ENCODE data around the gene IKBIP.
A peak's percentile ranks its signal among the peaks of the same experiment; 100 is the strongest.
"Not testable (repeated sequence)": the region's sequence is repeated elsewhere in the genome, so short reads cannot be mapped to it uniquely, and the experiment has no call there.

The IKBIP gene

GRCh38 chr12:98644712-98645571 is at the start of gene IKBIP, which contains the start of gene APAF1:
Gene IKBIP, minus strand, starts transcription at chr12:98644788. Its CDS starts 87 bp downstream, at chr12:98644701.
Gene APAF1, plus strand, starts transcription at chr12:98645290. Its CDS starts 3,070 bp downstream, at chr12:98648360.
- DNase-seq: peak; percentile 97

GRCh38 chr12:98691351-98691750 is 46.8 kb upstream of the IKBIP start:
- no peak for DNase-seq

GRCh38 chr12:98686603-98687002 is 42.0 kb upstream of the IKBIP start:
- no peak for DNase-seq

GRCh38 chr12:98684199-98684598 is 39.6 kb upstream of the IKBIP start:
- DNase-seq: no peak

- DNase-seq: no peak
These were observed 35.0 kb upstream of the IKBIP start for GRCh38 chr12:98679611-98680005.

- no peak for DNase-seq
These were observed 34.5 kb upstream of the IKBIP start for GRCh38 chr12:98678946-98679610.

- DNase-seq: no peak
These were observed 33.8 kb upstream of the IKBIP start for GRCh38 chr12:98678236-98678945.

- DNase-seq: no peak
These were observed 30.3 kb upstream of the IKBIP start for GRCh38 chr12:98674841-98675240.

DNA sequence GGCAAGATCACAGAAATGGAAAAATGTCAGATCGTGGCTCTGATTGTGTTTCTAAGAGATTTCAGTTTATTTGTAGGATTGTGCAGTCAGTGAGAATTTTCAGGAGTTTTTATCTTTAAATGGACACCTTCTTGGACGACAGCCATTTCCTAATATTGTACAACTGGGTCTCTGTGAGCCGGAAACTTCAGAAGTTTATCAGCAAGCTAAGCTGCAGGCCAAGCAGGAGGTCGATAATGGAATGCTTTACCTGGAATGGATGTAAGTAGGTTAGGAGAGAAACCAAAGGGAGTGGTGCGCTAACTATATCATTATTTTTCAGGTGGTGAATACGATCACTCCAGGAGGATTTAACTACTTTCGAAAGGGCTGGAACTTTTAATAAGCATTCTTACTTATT is 26.9 kb upstream of the IKBIP start:
- DNase-seq: no peak

- DNase-seq: no peak
These were observed 25.2 kb upstream of the IKBIP start for GRCh38 chr12:98669751-98670150.

DNA sequence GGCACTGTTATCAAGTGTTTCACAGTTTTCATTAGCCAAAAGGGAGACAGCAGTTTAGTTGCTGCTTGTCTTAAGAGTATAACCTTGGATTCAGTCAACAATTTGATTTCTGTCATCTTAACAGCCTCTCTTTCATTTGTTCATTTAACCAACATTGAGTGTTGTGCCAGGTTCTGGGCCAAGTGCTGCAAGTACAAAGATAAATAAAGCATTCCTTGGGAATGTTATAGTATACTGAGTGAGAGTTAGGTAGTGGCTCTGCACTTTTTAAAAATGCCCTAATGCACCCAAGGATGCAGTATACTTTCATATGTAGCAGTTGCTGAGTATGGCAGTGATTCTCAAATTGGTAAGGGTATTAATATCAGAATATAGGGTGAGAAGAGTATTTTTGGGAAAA is 15.9 kb upstream of the IKBIP start:
- DNase-seq: no peak

- no peak for DNase-seq
These were observed 11.9 kb upstream of the IKBIP start for GRCh38 chr12:98656289-98657101.

GRCh38 chr12:98653866-98654493 is 9.4 kb upstream of the IKBIP start:
- DNase-seq: peak; percentile 65

GRCh38 chr12:98651328-98651727 is 6.7 kb upstream of the IKBIP start:
- no peak for DNase-seq

GRCh38 chr12:98646294-98647090 is 1.9 kb upstream of the IKBIP start:
- no peak for DNase-seq

DNA sequence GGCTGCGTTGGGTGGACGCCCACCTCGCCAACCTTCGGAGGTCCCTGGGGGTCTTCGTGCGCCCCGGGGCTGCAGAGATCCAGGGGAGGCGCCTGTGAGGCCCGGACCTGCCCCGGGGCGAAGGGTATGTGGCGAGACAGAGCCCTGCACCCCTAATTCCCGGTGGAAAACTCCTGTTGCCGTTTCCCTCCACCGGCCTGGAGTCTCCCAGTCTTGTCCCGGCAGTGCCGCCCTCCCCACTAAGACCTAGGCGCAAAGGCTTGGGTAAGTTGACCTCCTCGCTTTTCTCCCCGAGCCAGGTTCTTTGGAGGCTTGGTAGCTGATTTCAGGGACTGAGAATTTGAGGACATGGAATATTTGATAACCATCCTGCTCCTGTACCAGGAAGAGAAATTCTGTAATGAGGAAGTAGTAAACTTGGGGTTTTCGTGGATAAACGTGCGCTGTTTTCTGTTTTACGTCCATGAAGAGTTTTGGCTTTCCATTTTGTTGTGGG is 1.0 kb upstream of the IKBIP start:
- DNase-seq: no peak

DNA sequence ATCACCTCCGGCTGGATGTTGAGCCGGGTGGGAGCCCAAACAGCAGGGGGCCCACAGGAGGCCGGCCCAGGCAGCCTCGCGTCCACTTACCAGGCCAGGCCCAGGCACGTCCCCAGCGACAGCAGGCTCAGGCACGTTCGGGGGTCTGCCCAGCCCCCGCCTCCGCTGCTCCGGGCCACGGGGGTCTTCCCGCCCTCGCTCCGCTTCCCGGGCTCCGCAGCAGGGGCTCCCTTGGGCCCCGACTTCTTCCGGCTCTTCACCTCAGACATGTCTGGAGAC is 216 bp downstream of the IKBIP start:
- no peak for DNase-seq

GRCh38 chr12:98642801-98643200 is 1.8 kb downstream of the IKBIP start:
- not testable (repeated sequence) for DNase-seq

DNA sequence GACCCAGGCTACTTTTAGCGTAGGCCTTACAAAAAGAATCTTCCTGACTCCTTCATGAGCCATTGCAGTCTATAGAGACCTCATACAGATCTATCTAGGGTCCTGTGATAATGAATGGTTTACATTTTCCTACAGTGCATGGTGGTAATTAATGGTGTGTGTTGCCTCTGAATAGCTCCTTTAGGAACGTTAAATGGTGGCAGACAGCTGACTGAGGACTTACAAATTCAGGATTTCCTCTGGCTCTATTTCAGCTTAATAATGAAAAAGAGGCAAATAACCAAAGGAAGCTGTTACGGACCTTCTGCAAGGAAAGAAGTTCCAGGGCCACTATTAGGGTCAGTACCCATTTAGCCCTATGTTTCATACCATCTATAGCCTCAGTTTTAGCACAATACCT is 5.1 kb downstream of the IKBIP start:
- DNase-seq: no peak

- no peak for DNase-seq
These were observed 6.6 kb downstream of the IKBIP start for GRCh38 chr12:98638009-98638408.

DNA sequence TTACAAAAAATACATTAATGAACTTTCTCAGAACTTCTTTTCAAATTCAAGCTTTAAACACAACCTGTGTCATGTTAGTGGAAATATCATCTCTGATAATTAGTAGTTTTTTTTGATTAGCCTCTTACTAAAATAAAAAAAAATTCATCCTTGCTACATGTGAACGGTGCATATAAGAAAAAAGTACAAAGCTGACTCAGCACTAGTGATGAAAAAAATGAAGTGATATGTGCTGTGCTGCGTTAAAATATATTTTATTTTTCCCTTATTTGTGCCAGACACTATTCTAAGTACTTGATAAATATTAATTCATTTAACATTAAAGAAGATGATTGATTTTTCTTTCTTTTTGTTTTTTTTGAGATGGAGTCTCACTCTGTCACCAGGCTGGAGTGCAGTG is 7.5 kb downstream of the IKBIP start:
- DNase-seq: no peak

Measured in NCI-H2171 treated with DMSO at 0.1 percent for 48 hours (cell line).